Middle frontal gyrus (tissue), 1 donor: ENCODE data around the gene CEP44.
"Not testable (repeated sequence)": the region's sequence is repeated elsewhere in the genome, so short reads cannot be mapped to it uniquely, and the experiment has no call there.

Experiments
- DNase-seq: peaks from one replicate; pipeline ENCODE4 v3.0.0-alpha.2; 2015; ENCODE audit warnings: low spot score; ENCODE audit errors: extremely low spot score

CEP44 gene

GRCh38 chr4:174278467-174278866 is 5.2 kb upstream of the CEP44 start:
- DNase-seq = no peak

- no peak for DNase-seq
These were observed 4.1 kb upstream of the CEP44 start for GRCh38 chr4:174279433-174280155.

GRCh38 chr4:174281182-174281737 is 2.5 kb upstream of the CEP44 start:
- DNase-seq = no peak

GRCh38 chr4:174281901-174282300 is 1.8 kb upstream of the CEP44 start:
- no peak for DNase-seq

- DNase-seq = peak; percentile 91
These were observed 740 bp upstream of the CEP44 start for GRCh38 chr4:174282836-174283506.

GRCh38 chr4:174284487-174284886 is 776 bp downstream of the CEP44 start:
- DNase-seq = no peak

GRCh38 chr4:174286870-174287269 is 3.2 kb downstream of the CEP44 start:
- no peak for DNase-seq

GRCh38 chr4:174292473-174292872 is 8.8 kb downstream of the CEP44 start:
- DNase-seq = no peak

GRCh38 chr4:174294641-174295040 is 10.9 kb downstream of the CEP44 start:
- DNase-seq = not testable (repeated sequence)

GRCh38 chr4:174295142-174295541 is 11.4 kb downstream of the CEP44 start:
- DNase-seq = not testable (repeated sequence)

GRCh38 chr4:174303687-174304086 is 20.0 kb downstream of the CEP44 start:
- no peak for DNase-seq

- no peak for DNase-seq
These were observed 21.0 kb downstream of the CEP44 start for GRCh38 chr4:174304664-174305063.

GRCh38 chr4:174305961-174306360 is 22.2 kb downstream of the CEP44 start:
- DNase-seq = no peak

- no peak for DNase-seq
These were observed 24.0 kb downstream of the CEP44 start for GRCh38 chr4:174307694-174308093.

- no peak for DNase-seq
These were observed 29.3 kb downstream of the CEP44 start for GRCh38 chr4:174312993-174313392.

- no peak for DNase-seq
These were observed 30.6 kb downstream of the CEP44 start for GRCh38 chr4:174314274-174314673.

GRCh38 chr4:174314770-174315169 is 31.1 kb downstream of the CEP44 start:
- no peak for DNase-seq

GRCh38 chr4:174316546-174316945 is 32.8 kb downstream of the CEP44 start:
- DNase-seq = no peak

GRCh38 chr4:174316954-174317353 is 33.2 kb downstream of the CEP44 start:
- no peak for DNase-seq

GRCh38 chr4:174317531-174317930 is 33.8 kb downstream of the CEP44 start:
- DNase-seq = no peak

- DNase-seq = no peak
These were observed 35.4 kb downstream of the CEP44 start for GRCh38 chr4:174318829-174319764.
